ENCODE measurements around the gene DNAH14. TPM values are rescaled to one million over a fixed set of nuclear protein-coding genes. Genes with fewer than 3 reads are reported as not detected.
"Not testable (repeated sequence)": the region's sequence is repeated elsewhere in the genome, so short reads cannot be mapped to it uniquely, and the experiment has no call there.

DNAH14 gene
- total and polyA plus RNA-seq, 8 donors: 13.2 to 21.3 (median 18.1) TPM

DNA sequence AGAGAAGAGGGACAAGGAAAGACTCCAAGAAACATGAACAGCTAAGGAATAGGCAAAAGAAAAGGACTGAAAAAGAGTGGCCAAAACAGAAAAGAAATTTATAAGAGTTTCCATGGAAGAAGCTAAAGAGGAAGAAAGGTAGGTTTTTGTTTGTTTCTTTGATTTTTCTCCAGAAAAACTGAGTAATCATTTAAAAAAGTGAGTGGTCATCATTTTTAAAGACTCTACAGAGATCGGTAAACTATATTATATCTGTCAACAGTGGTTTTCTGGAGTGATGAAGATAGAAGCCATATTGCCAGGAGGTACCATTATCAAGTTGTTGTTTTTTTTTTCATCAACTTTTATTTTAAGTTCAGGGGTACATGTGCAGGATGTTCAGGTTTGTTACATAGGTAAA is 202.4 kb downstream of the DNAH14 start:
- intact Hi-C loops (cut with DNase I): no loop called here
- no peak overlapping the region for H3K27ac ChIP-seq
- no peak overlapping the region for H3K4me3 ChIP-seq
- no peaks in the 10 kb centered on the region for H3K36me3 ChIP-seq
- no peak for TF ChIP-seq CTCF (IDR thresholded peaks at IDR 0.05)
- H3K9me3 ChIP-seq: peaks cover 0 to 23% of the 10 kb centered on the region in 2 donors
- DNase-seq: no peak
- no peaks in the 10 kb centered on the region for H3K4me1 ChIP-seq
- no peaks in the 10 kb centered on the region for H3K27me3 ChIP-seq
- no peak for ATAC-seq

DNA sequence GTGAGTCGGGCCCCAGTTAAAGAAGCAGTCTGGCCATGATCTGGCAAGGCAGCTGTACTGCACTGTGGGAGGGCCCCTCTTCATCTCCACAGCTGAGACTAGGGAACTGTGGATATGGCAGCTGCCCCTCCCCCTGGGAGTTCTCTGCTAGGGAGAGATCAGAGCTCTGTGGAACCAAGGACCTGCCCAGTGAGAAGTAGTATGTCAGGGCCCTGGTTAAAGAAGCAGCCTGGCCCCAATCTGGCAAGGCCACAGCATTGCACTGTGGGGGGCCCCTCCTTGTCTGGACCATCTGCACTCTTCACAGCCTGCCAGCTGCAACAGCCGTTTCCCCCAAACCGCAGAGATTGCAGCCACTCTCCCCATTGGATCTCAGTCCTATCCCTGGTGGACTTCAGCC is 208.5 kb downstream of the DNAH14 start:
- Histone ChIP-seq H3K4me3 (no peak overlapping the region), H3K9me3 (peaks cover 0 to 18% of the 10 kb centered on the region in 2 donors), H3K36me3 (no peaks in the 10 kb centered on the region), H3K4me1 (no peaks in the 10 kb centered on the region), H3K27me3 (no peaks in the 10 kb centered on the region), H3K27ac (no peak overlapping the region)
- ATAC-seq (no peak), DNase-seq (no peak)
- TF ChIP-seq CTCF (IDR thresholded peaks at IDR 0.05): no peak
- intact Hi-C loops (cut with DNase I): no loop called here

GRCh38 chr1:225143001-225143400 is 213.5 kb downstream of the DNAH14 start:
- Histone ChIP-seq H3K4me1 (no peaks in the 10 kb centered on the region), H3K27ac (no peak overlapping the region), H3K36me3 (no peaks in the 10 kb centered on the region), H3K9me3 (no peaks in the 10 kb centered on the region), H3K27me3 (no peaks in the 10 kb centered on the region), H3K4me3 (no peak overlapping the region)
- ATAC-seq (no peak), DNase-seq (no peak)
- no peak for TF ChIP-seq CTCF (IDR thresholded peaks at IDR 0.05)
- intact Hi-C loops (cut with DNase I): no loop called here

GRCh38 chr1:225146478-225146877 is 217.0 kb downstream of the DNAH14 start:
- Histone ChIP-seq H3K27ac (no peak overlapping the region), H3K9me3 (no peaks in the 10 kb centered on the region), H3K36me3 (no peaks in the 10 kb centered on the region), H3K27me3 (no peaks in the 10 kb centered on the region), H3K4me1 (no peaks in the 10 kb centered on the region), H3K4me3 (no peak overlapping the region)
- intact Hi-C loops (cut with DNase I): no loop called here
- no peak for ATAC-seq
- DNase-seq: peak in 1 of 4 donors; percentile 49
- no peak for TF ChIP-seq CTCF (IDR thresholded peaks at IDR 0.05)

- DNase-seq, H3K27ac ChIP-seq: not testable (repeated sequence)
Measured at GRCh38 chr1:225147791-225148190, 218.3 kb downstream of the DNAH14 start.

DNA sequence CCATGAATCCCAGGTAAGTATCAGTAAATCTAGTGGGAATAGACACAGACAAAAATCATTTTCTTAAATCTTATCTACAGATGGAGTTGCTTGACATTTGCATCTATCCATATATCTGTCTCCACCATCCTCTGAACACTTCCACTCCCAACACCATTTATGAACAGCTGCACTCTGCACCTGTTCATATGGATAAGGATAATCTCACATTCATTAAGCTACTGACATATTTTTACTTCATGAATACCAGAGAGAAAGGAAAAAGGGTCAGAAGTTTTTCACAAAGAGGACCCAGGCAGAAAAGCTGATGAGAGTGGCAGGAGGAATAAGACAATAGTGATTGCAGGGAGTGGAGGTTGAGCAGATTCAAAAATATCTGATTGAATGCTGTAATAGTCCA is 222.6 kb downstream of the DNAH14 start:
- intact Hi-C loops (cut with DNase I): no loop called here
- Histone ChIP-seq H3K27ac (no peak overlapping the region), H3K4me1 (no peaks in the 10 kb centered on the region), H3K9me3 (no peaks in the 10 kb centered on the region), H3K36me3 (no peaks in the 10 kb centered on the region), H3K4me3 (no peak overlapping the region), H3K27me3 (no peaks in the 10 kb centered on the region)
- TF ChIP-seq CTCF (IDR thresholded peaks at IDR 0.05): no peak
- ATAC-seq (no peak), DNase-seq (no peak)

More at GRCh38 chr1:225147791-225148190, 218.3 kb downstream of the DNAH14 start:
- H3K4me1 ChIP-seq; H3K9me3 ChIP-seq; H3K27me3 ChIP-seq; intact Hi-C loops (cut with DNase I); H3K4me3 ChIP-seq; H3K36me3 ChIP-seq; ATAC-seq: not testable (repeated sequence)
